Measurements from ENCODE around the gene IPMK. TPM values are rescaled to one million over a fixed set of nuclear protein-coding genes. Genes with fewer than 3 reads are reported as not detected.

IPMK gene
- total and polyA plus RNA-seq, 2 experiments from 2014 or later = 3.6 to 6.6 TPM

- Histone ChIP-seq H3K27ac (no peak overlapping the region), H3K4me1 (ENCODE audit: insufficient read depth) (no peaks in the 10 kb centered on the region), H3K9me2 (ENCODE audit: insufficient read depth) (no peaks in the 10 kb centered on the region), H3K4me2 (ENCODE audit: unreplicated experiment) (no peak overlapping the region), H4K20me1 (ENCODE audit: insufficient read depth) (no peaks in the 10 kb centered on the region), H3K27me3 (replicated peaks; ENCODE audit: insufficient read depth) (no peaks in the 10 kb centered on the region), H3K9ac (no peak overlapping the region), H3F3A (ENCODE audit: insufficient read depth) (no peaks in the 10 kb centered on the region), H3K9me3 (ENCODE audit: low read depth) (no peaks in the 10 kb centered on the region), H3K4me3 (no peak overlapping the region), H3K36me3 (ENCODE audit: low read depth) (no peaks in the 10 kb centered on the region), H3K79me2 (ENCODE audit: insufficient read depth) (no peaks in the 10 kb centered on the region), H2AFZ (no peak overlapping the region)
- no peak for DNase-seq
- 61 to 67% methylated on average over 4 of the region's 4 CpGs for WGBS, 2 experiments (ENCODE audit: low coverage in 1 of 2, low lambda C conversion rate in 2 of 2, missing lambda C conversion rate in 2 of 2)
- TF ChIP-seq EZH2 (IDR thresholded peaks at IDR 0.05; ENCODE audit: insufficient read depth, poor library complexity, severe bottlenecking) = no peak
- no peak for TF ChIP-seq EZH2phosphoT487 (IDR thresholded peaks at IDR 0.05; ENCODE audit: insufficient read depth, low read depth)
- in situ Hi-C loops (cut with MboI) = no loop called here
These were observed 38.1 kb upstream of the IPMK start for GRCh38 chr10:58305821-58306220.

DNA sequence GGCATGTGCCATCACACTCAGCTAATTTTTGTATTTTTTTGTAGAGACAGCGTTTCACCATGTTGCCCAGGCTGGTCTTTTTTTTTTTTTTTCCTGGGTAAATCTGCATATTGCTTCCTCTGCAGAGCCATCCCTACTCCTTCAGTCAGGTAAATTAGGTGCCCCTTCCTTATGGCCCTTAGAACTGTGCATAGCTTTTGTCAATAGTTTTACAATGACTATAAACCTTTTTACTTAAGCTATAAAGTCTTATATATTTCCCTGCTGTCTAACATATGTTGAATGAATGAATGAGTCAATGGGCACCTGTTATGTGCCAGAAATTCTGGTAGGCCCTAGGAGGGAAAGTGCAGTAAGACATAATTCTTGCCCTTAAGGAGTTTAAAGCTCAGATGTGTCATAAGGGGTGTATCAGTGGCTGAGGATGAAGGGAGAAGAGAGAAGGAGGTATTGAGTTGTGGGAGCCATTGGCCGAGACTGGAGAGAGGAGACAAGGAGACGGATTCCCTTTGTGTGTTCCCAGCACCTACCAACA is 36.5 kb upstream of the IPMK start:
- Histone ChIP-seq H2AFZ (no peak overlapping the region), H3F3A (ENCODE audit: insufficient read depth) (no peaks in the 10 kb centered on the region), H3K4me1 (ENCODE audit: insufficient read depth) (no peaks in the 10 kb centered on the region), H3K27me3 (replicated peaks; ENCODE audit: insufficient read depth) (no peaks in the 10 kb centered on the region), H3K4me3 (no peak overlapping the region), H3K4me2 (ENCODE audit: unreplicated experiment) (no peak overlapping the region), H3K9ac (no peak overlapping the region), H3K9me3 (ENCODE audit: low read depth) (no peaks in the 10 kb centered on the region), H3K9me2 (ENCODE audit: insufficient read depth) (no peaks in the 10 kb centered on the region), H3K36me3 (ENCODE audit: low read depth) (no peaks in the 10 kb centered on the region), H3K79me2 (ENCODE audit: insufficient read depth) (no peaks in the 10 kb centered on the region), H4K20me1 (ENCODE audit: insufficient read depth) (no peaks in the 10 kb centered on the region), H3K27ac (no peak overlapping the region)
- TF ChIP-seq EZH2phosphoT487 (IDR thresholded peaks at IDR 0.05; ENCODE audit: insufficient read depth, low read depth) (no peak), EZH2 (IDR thresholded peaks at IDR 0.05; ENCODE audit: insufficient read depth, poor library complexity, severe bottlenecking) (no peak)
- in situ Hi-C loops (cut with MboI) = no loop called here
- 64 to 69% methylated on average over 3 of the region's 3 CpGs for WGBS, 2 experiments (ENCODE audit: low coverage in 1 of 2, low lambda C conversion rate in 2 of 2, missing lambda C conversion rate in 2 of 2)
- DNase-seq = no peak

DNA sequence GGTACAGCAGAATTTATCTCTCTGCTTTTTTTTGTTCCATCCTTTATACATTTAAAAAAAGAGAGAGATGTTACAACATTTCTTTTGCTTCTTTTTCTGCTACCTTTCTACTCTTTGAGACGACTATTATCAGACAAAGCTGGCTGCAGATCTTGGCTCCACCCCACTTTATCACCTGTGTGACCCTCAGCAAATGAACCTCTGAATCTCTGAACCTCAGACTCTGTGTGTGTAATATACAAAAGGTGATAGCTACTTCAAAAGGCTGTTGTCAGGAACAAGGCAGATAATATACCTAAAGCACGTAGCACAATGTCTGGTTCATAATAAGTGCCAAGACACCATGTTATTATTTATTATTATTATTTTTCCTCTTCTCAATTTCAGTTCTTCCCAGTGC is 34.6 kb upstream of the IPMK start:
- WGBS, 2 experiments (ENCODE audit: low coverage in 1 of 2, low lambda C conversion rate in 2 of 2, missing lambda C conversion rate in 2 of 2) = 41 to 52% methylated on average over 2 of the region's 2 CpGs

DNA sequence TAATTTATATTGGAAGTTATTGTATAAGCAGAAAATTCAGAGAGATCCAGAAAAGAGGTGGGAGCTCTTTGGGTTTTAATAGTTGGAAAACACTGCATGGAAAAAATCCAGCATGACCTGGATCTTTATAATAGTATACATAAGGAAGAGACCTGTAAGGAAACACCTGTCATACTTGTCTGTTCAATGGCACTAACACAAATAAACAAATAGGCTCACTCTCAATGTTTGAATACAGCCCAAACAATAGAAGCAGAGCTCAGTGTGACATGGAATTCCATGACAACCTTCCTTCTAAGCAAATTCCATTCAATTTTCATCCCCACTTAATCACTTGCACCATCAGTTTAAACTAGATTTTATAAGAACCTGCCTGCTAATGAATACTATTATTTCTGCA is 33.0 kb upstream of the IPMK start:
- Histone ChIP-seq H4K20me1 (ENCODE audit: insufficient read depth) (no peaks in the 10 kb centered on the region), H3K27ac (no peak overlapping the region), H3K9me3 (ENCODE audit: low read depth) (no peaks in the 10 kb centered on the region), H3F3A (ENCODE audit: insufficient read depth) (no peaks in the 10 kb centered on the region), H3K4me1 (ENCODE audit: insufficient read depth) (no peaks in the 10 kb centered on the region), H2AFZ (no peak overlapping the region), H3K79me2 (ENCODE audit: insufficient read depth) (no peaks in the 10 kb centered on the region), H3K9ac (no peak overlapping the region), H3K9me2 (ENCODE audit: insufficient read depth) (no peaks in the 10 kb centered on the region), H3K36me3 (ENCODE audit: low read depth) (no peaks in the 10 kb centered on the region), H3K4me3 (no peak overlapping the region), H3K27me3 (replicated peaks; ENCODE audit: insufficient read depth) (no peaks in the 10 kb centered on the region), H3K4me2 (ENCODE audit: unreplicated experiment) (no peak overlapping the region)
- DNase-seq = no peak
- in situ Hi-C loops (cut with MboI) = no loop called here
- no peak for TF ChIP-seq EZH2 (IDR thresholded peaks at IDR 0.05; ENCODE audit: insufficient read depth, poor library complexity, severe bottlenecking)
- TF ChIP-seq EZH2phosphoT487 (IDR thresholded peaks at IDR 0.05; ENCODE audit: insufficient read depth, low read depth) = no peak

More for the DNA sequence above, 34.6 kb upstream of the IPMK start:
- no peak for DNase-seq
- Histone ChIP-seq H2AFZ (no peak overlapping the region), H4K20me1 (ENCODE audit: insufficient read depth) (no peaks in the 10 kb centered on the region), H3K36me3 (ENCODE audit: low read depth) (no peaks in the 10 kb centered on the region), H3K4me2 (ENCODE audit: unreplicated experiment) (no peak overlapping the region), H3K4me1 (ENCODE audit: insufficient read depth) (no peaks in the 10 kb centered on the region), H3F3A (ENCODE audit: insufficient read depth) (no peaks in the 10 kb centered on the region), H3K9me2 (ENCODE audit: insufficient read depth) (no peaks in the 10 kb centered on the region), H3K9ac (no peak overlapping the region), H3K27ac (no peak overlapping the region), H3K9me3 (ENCODE audit: low read depth) (no peaks in the 10 kb centered on the region), H3K4me3 (no peak overlapping the region), H3K27me3 (replicated peaks; ENCODE audit: insufficient read depth) (no peaks in the 10 kb centered on the region), H3K79me2 (ENCODE audit: insufficient read depth) (no peaks in the 10 kb centered on the region)
- TF ChIP-seq EZH2 (IDR thresholded peaks at IDR 0.05; ENCODE audit: insufficient read depth, poor library complexity, severe bottlenecking) = no peak
- no peak for TF ChIP-seq EZH2phosphoT487 (IDR thresholded peaks at IDR 0.05; ENCODE audit: insufficient read depth, low read depth)
- in situ Hi-C loops (cut with MboI) = no loop called here

DNA sequence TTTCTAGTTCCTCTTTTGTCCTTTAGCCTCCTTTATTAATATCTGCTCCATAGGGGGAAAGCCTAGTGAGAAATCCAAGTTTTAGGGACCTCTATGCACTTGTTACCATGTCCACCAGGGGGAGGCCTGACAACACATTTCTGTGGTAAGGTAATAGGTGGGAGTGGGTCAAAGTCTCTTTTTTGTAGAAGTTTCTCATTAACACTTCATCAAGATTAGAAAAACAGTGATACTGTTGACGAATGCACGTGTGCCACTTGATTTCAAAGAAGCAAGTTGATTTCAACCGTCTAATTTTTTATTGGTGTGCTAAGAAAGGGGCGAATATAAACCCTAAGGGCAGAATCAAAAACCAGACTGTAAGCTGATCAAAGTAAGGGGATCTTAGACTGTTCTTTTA is 31.9 kb upstream of the IPMK start:
- Histone ChIP-seq H3K79me2 (ENCODE audit: insufficient read depth) (no peaks in the 10 kb centered on the region), H3K9me2 (ENCODE audit: insufficient read depth) (no peaks in the 10 kb centered on the region), H3K9ac (no peak overlapping the region), H3F3A (ENCODE audit: insufficient read depth) (no peaks in the 10 kb centered on the region), H4K20me1 (ENCODE audit: insufficient read depth) (no peaks in the 10 kb centered on the region), H3K4me2 (ENCODE audit: unreplicated experiment) (no peak overlapping the region), H3K4me1 (ENCODE audit: insufficient read depth) (no peaks in the 10 kb centered on the region), H3K4me3 (no peak overlapping the region), H3K9me3 (ENCODE audit: low read depth) (no peaks in the 10 kb centered on the region), H3K27me3 (replicated peaks; ENCODE audit: insufficient read depth) (no peaks in the 10 kb centered on the region), H3K27ac (no peak overlapping the region), H3K36me3 (ENCODE audit: low read depth) (no peaks in the 10 kb centered on the region), H2AFZ (no peak overlapping the region)
- in situ Hi-C loops (cut with MboI) = no loop called here
- no peak for TF ChIP-seq EZH2phosphoT487 (IDR thresholded peaks at IDR 0.05; ENCODE audit: insufficient read depth, low read depth)
- no peak for TF ChIP-seq EZH2 (IDR thresholded peaks at IDR 0.05; ENCODE audit: insufficient read depth, poor library complexity, severe bottlenecking)
- 2 to 5% methylated on average over 4 of the region's 4 CpGs for WGBS, 2 experiments (ENCODE audit: low coverage in 1 of 2, low lambda C conversion rate in 2 of 2, missing lambda C conversion rate in 2 of 2)
- peak; percentile 68 for DNase-seq
